Mesothelial cell of epicardium (in vitro differentiated cells): ENCODE measurements around the gene SUN3. TPM values are rescaled to one million over a fixed set of nuclear protein-coding genes. Genes with fewer than 3 reads are reported as not detected.

Experiments used
- DNase-seq, 2 experiments: peaks; one replicate each; pipeline ENCODE4 v3.0.0; 2021; ENCODE audit warnings: low spot score in 2 of 2; ENCODE audit not compliant: unreplicated experiment in 2 of 2
- H3K27ac Mint-ChIP-seq: 2 replicates; pipeline ENCODE4 v1.8.0; 2021; ENCODE audit warnings: mixed read lengths
- H3K27me3 Mint-ChIP-seq: 2 replicates; pipeline ENCODE4 v1.8.0; 2021; ENCODE audit warnings: low read depth, mixed read lengths
- H3K36me3 Mint-ChIP-seq: 2 replicates; pipeline ENCODE4 v1.8.0; 2021; ENCODE audit warnings: mixed read lengths
- H3K4me1 Mint-ChIP-seq: 2 replicates; pipeline ENCODE4 v1.8.0; 2021; ENCODE audit warnings: mixed read lengths
- H3K4me3 Mint-ChIP-seq: 2 replicates; pipeline ENCODE4 v1.8.0; 2021; ENCODE audit warnings: mild to moderate bottlenecking, moderate library complexity, mixed read lengths
- H3K9me3 Mint-ChIP-seq: 2 replicates; pipeline ENCODE4 v1.8.0; 2021; ENCODE audit warnings: mixed read lengths
- total RNA-seq: library from RNA; stranded (reverse); gene quantifications from 3 replicates; pipeline ENCODE4 v1.2.1, GENCODE V29; 2021
- TF ChIP-seq, protein P1 (sequence below): fragments of 200-600 bp; sonication (generic); IDR thresholded peaks from one replicate; pipeline ENCODE4 v1.5.0; 2021; ENCODE audit warnings: antibody characterized with exemption; ENCODE audit not compliant: unreplicated experiment

The SUN3 gene
- total RNA-seq, 1 donor from 2014 or later, result not detected

GRCh38 chr7:47937711-47938573, 91.0 kb downstream of the SUN3 start:
- H3K4me3 Mint-ChIP-seq, result no peak overlapping the region
- peaks cover 3% of the 10 kb centered on the region for H3K4me1 Mint-ChIP-seq
- H3K36me3 Mint-ChIP-seq, result no peaks in the 10 kb centered on the region
- TF ChIP-seq, protein P1, sequence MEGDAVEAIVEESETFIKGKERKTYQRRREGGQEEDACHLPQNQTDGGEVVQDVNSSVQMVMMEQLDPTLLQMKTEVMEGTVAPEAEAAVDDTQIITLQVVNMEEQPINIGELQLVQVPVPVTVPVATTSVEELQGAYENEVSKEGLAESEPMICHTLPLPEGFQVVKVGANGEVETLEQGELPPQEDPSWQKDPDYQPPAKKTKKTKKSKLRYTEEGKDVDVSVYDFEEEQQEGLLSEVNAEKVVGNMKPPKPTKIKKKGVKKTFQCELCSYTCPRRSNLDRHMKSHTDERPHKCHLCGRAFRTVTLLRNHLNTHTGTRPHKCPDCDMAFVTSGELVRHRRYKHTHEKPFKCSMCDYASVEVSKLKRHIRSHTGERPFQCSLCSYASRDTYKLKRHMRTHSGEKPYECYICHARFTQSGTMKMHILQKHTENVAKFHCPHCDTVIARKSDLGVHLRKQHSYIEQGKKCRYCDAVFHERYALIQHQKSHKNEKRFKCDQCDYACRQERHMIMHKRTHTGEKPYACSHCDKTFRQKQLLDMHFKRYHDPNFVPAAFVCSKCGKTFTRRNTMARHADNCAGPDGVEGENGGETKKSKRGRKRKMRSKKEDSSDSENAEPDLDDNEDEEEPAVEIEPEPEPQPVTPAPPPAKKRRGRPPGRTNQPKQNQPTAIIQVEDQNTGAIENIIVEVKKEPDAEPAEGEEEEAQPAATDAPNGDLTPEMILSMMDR, result no peak
- no peak for DNase-seq
- H3K27me3 Mint-ChIP-seq, result no peaks in the 10 kb centered on the region
- H3K9me3 Mint-ChIP-seq, result no peaks in the 10 kb centered on the region
- H3K27ac Mint-ChIP-seq, result no peak overlapping the region

Other genes with a start within 250 kb of the SUN3 start
- gene PKD1L1, start 80.6 kb downstream of the SUN3 start, total RNA-seq, result 0.18 to 0.38 TPM (median 0.36 TPM) in 3 replicates
- 36.0 to 39.7 TPM (median 37.1 TPM) in 3 replicates for gene HUS1, start 49.5 kb downstream of the SUN3 start, total RNA-seq
- gene C7orf57, start 6.4 kb upstream of the SUN3 start, total RNA-seq, result not detected in 3 replicates
- 4.3 to 5.0 TPM (median 4.4 TPM) in 3 replicates for gene UPP1, start 60.2 kb upstream of the SUN3 start, total RNA-seq
- gene ABCA13, start 142.4 kb upstream of the SUN3 start, total RNA-seq, result 0.24 to 0.29 TPM (median 0.25 TPM) in 3 replicates